Fibroblast of mammary gland (primary cell): ENCODE data around the gene NTF3.
"Not testable (repeated sequence)": the region's sequence is repeated elsewhere in the genome, so short reads cannot be mapped to it uniquely, and the experiment has no call there.

ENCODE experiments used
- DNase-seq: peaks from one replicate; pipeline ENCODE4 v3.0.0-alpha.2; 2010; ENCODE audit warnings: low read depth
- H3K4me3 ChIP-seq: 2 replicates; pipeline ENCODE4 v1.5.1; 2011; ENCODE audit warnings: low read depth, mild to moderate bottlenecking, low read length, moderate library complexity; ENCODE audit not compliant: control insufficient read depth
- TF ChIP-seq, protein P1 (sequence below): conservative IDR thresholded peaks from 2 replicates; pipeline ENCODE4 v1.5.1; 2011; ENCODE audit warnings: low read depth, low read length, inconsistent platforms; ENCODE audit not compliant: control insufficient read depth, insufficient read depth

NTF3 gene

DNA sequence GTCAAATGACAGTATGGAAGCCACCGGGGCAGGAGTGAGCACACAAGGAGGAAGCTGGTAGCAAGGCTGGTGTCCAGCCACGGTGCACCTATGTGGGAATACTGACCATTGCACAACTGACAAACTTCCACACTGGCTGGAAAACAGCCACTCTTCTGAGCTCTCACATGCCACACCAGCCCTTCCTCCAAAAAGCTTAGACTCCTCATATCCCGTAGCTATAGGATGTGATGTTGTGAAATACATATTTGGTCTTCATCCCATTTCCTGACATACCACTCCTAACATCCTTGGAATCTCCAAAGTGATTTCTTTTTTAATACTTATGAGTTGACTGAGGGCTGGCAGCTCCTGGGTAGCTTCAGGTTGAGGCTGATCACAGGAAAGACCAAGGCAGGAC lies 103.6 kb downstream of the NTF3 start:
- TF ChIP-seq, protein P1, sequence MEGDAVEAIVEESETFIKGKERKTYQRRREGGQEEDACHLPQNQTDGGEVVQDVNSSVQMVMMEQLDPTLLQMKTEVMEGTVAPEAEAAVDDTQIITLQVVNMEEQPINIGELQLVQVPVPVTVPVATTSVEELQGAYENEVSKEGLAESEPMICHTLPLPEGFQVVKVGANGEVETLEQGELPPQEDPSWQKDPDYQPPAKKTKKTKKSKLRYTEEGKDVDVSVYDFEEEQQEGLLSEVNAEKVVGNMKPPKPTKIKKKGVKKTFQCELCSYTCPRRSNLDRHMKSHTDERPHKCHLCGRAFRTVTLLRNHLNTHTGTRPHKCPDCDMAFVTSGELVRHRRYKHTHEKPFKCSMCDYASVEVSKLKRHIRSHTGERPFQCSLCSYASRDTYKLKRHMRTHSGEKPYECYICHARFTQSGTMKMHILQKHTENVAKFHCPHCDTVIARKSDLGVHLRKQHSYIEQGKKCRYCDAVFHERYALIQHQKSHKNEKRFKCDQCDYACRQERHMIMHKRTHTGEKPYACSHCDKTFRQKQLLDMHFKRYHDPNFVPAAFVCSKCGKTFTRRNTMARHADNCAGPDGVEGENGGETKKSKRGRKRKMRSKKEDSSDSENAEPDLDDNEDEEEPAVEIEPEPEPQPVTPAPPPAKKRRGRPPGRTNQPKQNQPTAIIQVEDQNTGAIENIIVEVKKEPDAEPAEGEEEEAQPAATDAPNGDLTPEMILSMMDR, result no peak
- H3K4me3 ChIP-seq, result no peak overlapping the region
- DNase-seq, result no peak

DNA sequence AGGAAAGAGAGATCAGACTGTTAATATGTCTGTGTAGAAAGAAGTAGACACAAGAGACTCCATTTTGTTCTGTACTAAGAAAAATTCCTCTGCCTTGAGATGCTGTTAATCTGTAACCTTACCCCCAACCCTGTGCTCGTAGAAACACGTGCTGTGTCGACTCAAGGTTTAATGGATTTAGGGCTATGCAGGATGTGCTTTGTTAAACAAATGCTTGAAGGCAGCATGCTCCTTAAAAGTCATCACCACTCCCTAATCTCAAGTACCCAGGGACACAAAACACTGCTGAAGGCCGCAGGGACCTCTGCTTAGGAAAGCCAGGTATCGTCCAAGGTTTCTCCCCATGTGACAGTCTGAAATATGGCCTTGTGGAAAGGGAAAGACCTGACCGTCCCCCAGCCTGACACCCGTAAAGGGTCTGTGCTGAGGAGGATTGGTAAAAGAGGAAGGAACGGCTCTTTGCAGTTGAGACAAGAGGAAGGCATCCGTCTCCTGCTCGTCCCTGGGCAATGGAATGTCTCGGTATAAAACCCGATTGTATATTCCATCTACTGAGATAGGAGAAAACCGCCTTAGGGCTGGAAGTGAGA lies 105.2 kb downstream of the NTF3 start:
- not testable (repeated sequence) for DNase-seq, H3K4me3 ChIP-seq

DNA sequence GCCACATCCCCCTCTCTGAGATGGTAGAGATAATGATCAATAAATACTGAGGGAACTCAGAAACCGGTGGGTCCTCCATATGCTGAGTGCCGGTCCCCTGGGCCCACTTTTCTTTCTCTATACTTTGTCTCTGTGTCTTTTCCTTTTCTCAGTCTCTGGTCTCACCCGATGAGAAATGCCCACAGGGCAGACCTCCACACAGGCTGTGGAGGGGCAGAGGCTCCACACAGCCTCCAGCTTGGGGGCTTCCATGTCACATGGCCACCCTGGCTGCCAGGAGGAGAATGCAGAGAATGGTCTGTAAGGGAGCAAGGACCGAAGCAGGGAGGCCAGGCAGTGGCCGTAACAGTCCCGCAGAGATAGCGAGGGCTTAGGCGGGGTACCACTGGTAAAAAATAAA lies 105.9 kb downstream of the NTF3 start:
- DNase-seq, result no peak
- H3K4me3 ChIP-seq, result no peak overlapping the region
- TF ChIP-seq, protein P1, result no peak
